SK-N-SH treated with all-trans-retinoic acid at 6 μM for 48 hours (cell line): ENCODE measurements around the gene MLST8.

Experiments used
- ATAC-seq: fragments of 200-7000 bp; cut with Tn5 transposase; 3 replicates; pipeline ENCODE4 v1.9.1; 2020; ENCODE audit warnings: mild to moderate bottlenecking, moderate library complexity
- ARNTL ChIP-seq: fragments of 450-650 bp; formaldehyde crosslinking; IDR thresholded peaks from 2 replicates; pipeline ENCODE4 v1.5.0; 2020; ENCODE audit warnings: low read depth, mild to moderate bottlenecking, moderate library complexity, borderline replicate concordance
- BACH2 ChIP-seq: fragments of 250-450 bp; sonication (Bioruptor Pico); IDR thresholded peaks from 2 replicates; pipeline ENCODE4 v1.9.0; 2021; ENCODE audit warnings: mild to moderate bottlenecking, borderline replicate concordance
- CREB5 ChIP-seq: fragments of 250-450 bp; sonication (Bioruptor Pico); IDR thresholded peaks from 2 replicates; pipeline ENCODE4 v1.5.1; 2020; ENCODE audit warnings: low read depth, mild to moderate bottlenecking, moderate library complexity
- CSDC2 ChIP-seq: fragments of 250-450 bp; sonication (Bioruptor Pico); IDR thresholded peaks from 2 replicates; pipeline ENCODE4 v1.5.0; 2020; ENCODE audit warnings: mild to moderate bottlenecking, moderate library complexity
- CSRNP3 ChIP-seq: fragments of 250-450 bp; sonication (Bioruptor Pico); IDR thresholded peaks from 2 replicates; pipeline ENCODE4 v1.5.1; 2021; ENCODE audit warnings: mild to moderate bottlenecking, moderate library complexity
- ESRRG ChIP-seq: fragments of 250-450 bp; sonication (Bioruptor Pico); IDR thresholded peaks from 2 replicates; pipeline ENCODE4 v1.6.1; 2021; ENCODE audit warnings: mild to moderate bottlenecking
- GLIS3 ChIP-seq: fragments of 250-450 bp; sonication (Bioruptor Pico); IDR thresholded peaks from 2 replicates; pipeline ENCODE4 v1.5.0; 2020; ENCODE audit warnings: mild to moderate bottlenecking, moderate library complexity
- ISL1 ChIP-seq: fragments of 250-450 bp; sonication (Bioruptor Pico); IDR thresholded peaks from 2 replicates; pipeline ENCODE4 v2.1.2; 2022; ENCODE audit warnings: mild to moderate bottlenecking, moderate library complexity
- OSR1 ChIP-seq: fragments of 250-450 bp; sonication (Bioruptor Pico); IDR thresholded peaks from 2 replicates; pipeline ENCODE4 v1.8.0; 2022; ENCODE audit warnings: moderate library complexity, mild to moderate bottlenecking, inconsistent platforms
- PATZ1 ChIP-seq: fragments of 250-450 bp; sonication (Bioruptor Pico); IDR thresholded peaks from 2 replicates; pipeline ENCODE4 v1.8.0; 2020; ENCODE audit warnings: mild to moderate bottlenecking, moderate library complexity, borderline replicate concordance
- POU6F1 ChIP-seq: fragments of 250-450 bp; sonication (Bioruptor Pico); IDR thresholded peaks from 2 replicates; pipeline ENCODE4 v1.8.0; 2021; ENCODE audit warnings: low read depth, mild to moderate bottlenecking, moderate library complexity, borderline replicate concordance
- PPARA ChIP-seq: fragments of 250-450 bp; sonication (Bioruptor Pico); IDR thresholded peaks from 2 replicates; pipeline ENCODE4 v1.5.0; 2020; ENCODE audit warnings: mild to moderate bottlenecking, borderline replicate concordance
- RARB ChIP-seq: fragments of 250-450 bp; sonication (Bioruptor Pico); IDR thresholded peaks from 2 replicates; pipeline ENCODE4 v1.8.0; 2021; ENCODE audit warnings: mild to moderate bottlenecking, moderate library complexity
- SNAI2 ChIP-seq: fragments of 250-450 bp; sonication (Bioruptor Pico); IDR thresholded peaks from 2 replicates; pipeline ENCODE4 v1.5.0; 2020; ENCODE audit warnings: mild to moderate bottlenecking, moderate library complexity
- TCF4 ChIP-seq: fragments of 250-450 bp; sonication (Bioruptor Pico); IDR thresholded peaks from 2 replicates; pipeline ENCODE4 v1.8.0; 2021; ENCODE audit warnings: mild to moderate bottlenecking, moderate library complexity, borderline replicate concordance
- TOX ChIP-seq: fragments of 250-450 bp; sonication (Bioruptor Pico); IDR thresholded peaks from 2 replicates; pipeline ENCODE4 v1.8.0; 2021; ENCODE audit warnings: mild to moderate bottlenecking, moderate library complexity, borderline replicate concordance
- TSHZ2 ChIP-seq: fragments of 250-450 bp; sonication (Bioruptor Pico); IDR thresholded peaks from 2 replicates; pipeline ENCODE4 v1.5.0; 2020; ENCODE audit warnings: mild to moderate bottlenecking, moderate library complexity
- ZC3H10 ChIP-seq: fragments of 250-450 bp; sonication (Bioruptor Pico); IDR thresholded peaks from 2 replicates; pipeline ENCODE4 v1.5.1; 2021; ENCODE audit warnings: mild to moderate bottlenecking, moderate library complexity
- ZFP3 ChIP-seq: fragments of 250-450 bp; sonication (Bioruptor Pico); IDR thresholded peaks from 2 replicates; pipeline ENCODE4 v1.5.0; 2020; ENCODE audit warnings: mild to moderate bottlenecking, moderate library complexity
- ZFP30 ChIP-seq: fragments of 450-650 bp; formaldehyde crosslinking; IDR thresholded peaks from 2 replicates; pipeline ENCODE4 v1.5.0; 2022; ENCODE audit warnings: mild to moderate bottlenecking, moderate library complexity
- ZNF565 ChIP-seq: fragments of 450-650 bp; formaldehyde crosslinking; conservative IDR thresholded peaks from 2 replicates; pipeline ENCODE4 v1.5.0; 2020; ENCODE audit warnings: low read depth, mild to moderate bottlenecking, moderate library complexity
- ZNF70 ChIP-seq: fragments of 450-650 bp; formaldehyde crosslinking; IDR thresholded peaks from 2 replicates; pipeline ENCODE4 v1.5.0; 2020; ENCODE audit warnings: mild to moderate bottlenecking, moderate library complexity
- ZNF8 ChIP-seq: fragments of 450-650 bp; formaldehyde crosslinking; IDR thresholded peaks from 2 replicates; pipeline ENCODE4 v1.5.0; 2020; ENCODE audit warnings: mild to moderate bottlenecking, moderate library complexity

Gene MLST8

DNA sequence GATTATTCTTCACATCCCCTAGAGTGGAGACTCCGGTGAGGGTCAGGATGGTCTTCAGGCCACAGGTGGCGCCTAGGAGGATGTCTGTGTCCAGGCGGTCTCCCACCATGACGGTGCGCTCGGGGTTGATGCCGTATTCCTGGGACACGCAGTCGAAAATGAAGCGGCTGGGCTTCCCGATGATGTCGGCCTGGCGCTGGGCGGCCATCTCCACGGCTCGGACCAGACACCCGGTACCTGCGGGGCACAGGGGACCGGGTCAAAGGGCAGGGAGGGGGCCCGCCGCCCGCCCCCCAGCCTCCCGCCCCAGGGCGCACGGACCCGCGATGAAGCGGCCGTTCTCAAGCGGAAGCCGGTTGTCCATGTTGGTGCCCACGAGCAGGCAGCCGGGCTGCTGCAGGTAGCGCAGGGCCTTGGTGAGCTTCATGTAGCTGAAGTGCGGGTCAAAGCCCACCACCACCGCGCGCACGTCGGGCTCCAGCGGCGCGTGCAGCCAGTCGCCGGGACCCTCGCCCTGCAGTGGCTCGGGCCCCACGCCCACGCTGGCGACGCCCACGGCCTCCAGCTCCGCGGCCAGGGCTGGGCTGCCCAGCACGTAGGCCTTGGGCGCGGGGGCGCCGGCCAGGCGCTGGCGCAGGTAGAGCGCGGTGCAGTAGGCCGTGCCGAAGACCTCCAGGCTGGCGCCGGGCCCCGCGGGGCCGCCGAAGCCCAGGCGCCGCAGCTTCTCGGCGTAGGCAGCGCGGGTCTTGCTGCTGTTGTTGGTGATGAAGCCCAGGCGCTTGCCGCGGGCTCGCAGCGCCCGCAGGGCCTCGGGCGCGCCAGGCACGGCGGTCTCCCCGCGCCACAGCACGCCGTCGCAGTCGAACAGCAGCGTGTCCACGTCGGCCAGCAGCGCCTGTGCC is 8.8 kb downstream of the MLST8 start:
- ATAC-seq, result no peak
- TF ChIP-seq CREB5 (CRISPR knock-in tag), result no peak
- no peak for TF ChIP-seq TOX (CRISPR knock-in tag)

- TF ChIP-seq PATZ1 (CRISPR knock-in tag), result no peak
- no peak for TF ChIP-seq OSR1 (CRISPR knock-in tag)
- TF ChIP-seq TOX (CRISPR knock-in tag), result no peak
- peak; percentile 85 for TF ChIP-seq ZFP3 (CRISPR knock-in tag)
- TF ChIP-seq ZNF8, result no peak
- no peak; the same call in none of the 2 replicates for TF ChIP-seq ZNF70 (CRISPR knock-in tag)
- peak; percentile 80; the same call in 1 of the 2 replicates for TF ChIP-seq ZFP30 (CRISPR knock-in tag)
- TF ChIP-seq TSHZ2, result peak; percentile 100
- peak; percentile 99 for TF ChIP-seq CSDC2 (CRISPR knock-in tag)
- TF ChIP-seq GLIS3, result 0 out of 2 replicates have a peak, but pooled peaks have one; percentile 33
- TF ChIP-seq ARNTL (CRISPR knock-in tag), result peak; percentile 94; the same call in 1 of the 2 replicates
- no peak; the same call in 1 of the 2 replicates for TF ChIP-seq PPARA (CRISPR knock-in tag)
- TF ChIP-seq ZC3H10, result no peak
- TF ChIP-seq ESRRG (CRISPR knock-in tag), result no peak
- peak; percentile 99 for TF ChIP-seq SNAI2 (CRISPR knock-in tag)
- no peak for TF ChIP-seq POU6F1 (CRISPR knock-in tag)
- no peak for TF ChIP-seq TCF4 (CRISPR knock-in tag)
- TF ChIP-seq BACH2, result peak; percentile 98
- no peak for TF ChIP-seq ISL1 (CRISPR knock-in tag)
- TF ChIP-seq RARB (CRISPR knock-in tag), result no peak
- no peak for TF ChIP-seq CREB5 (CRISPR knock-in tag)
- TF ChIP-seq ZNF565 (CRISPR knock-in tag), result peak; percentile 98
- no peak for TF ChIP-seq CSRNP3 (CRISPR knock-in tag)
- peak; percentile 78; the same call in 2 of the 3 replicates for ATAC-seq
Measured at GRCh38 chr16:2214719-2214968, 9.4 kb downstream of the MLST8 start, which contains the start of gene PGP. Gene PGP (minus strand): TSS chr16:2214840. CDS start chr16:2214777, 63 bp downstream.
